H1 (cell line): ENCODE results near the gene NTRK2. TPM values are rescaled to one million over a fixed set of nuclear protein-coding genes. Genes with fewer than 3 reads are reported as not detected.

Experiments
- BACH1 ChIP-seq: IDR thresholded peaks from 2 replicates; pipeline ENCODE4 v1.6.1; 2012; ENCODE audit warnings: low read length, improper control_type of control experiment
- BRCA1 ChIP-seq: IDR thresholded peaks from 2 replicates; pipeline ENCODE4 v1.6.1; 2012; ENCODE audit warnings: low read depth, low read length, improper control_type of control experiment
- CBX8 ChIP-seq: fragments of 300-800, 300-1000 bp; sonication (generic); IDR thresholded peaks from 2 replicates; pipeline ENCODE4 v1.7.1; 2016; ENCODE audit warnings: low read depth, low read length, borderline replicate concordance
- E2F6 ChIP-seq: IDR thresholded peaks from 2 replicates; pipeline ENCODE4 v1.6.1; 2012; ENCODE audit warnings: inconsistent platforms
- EZH2 ChIP-seq: fragments of 200-600 bp; sonication (generic); IDR thresholded peaks from 2 replicates; pipeline ENCODE4 v1.7.1; 2012; ENCODE audit warnings: low read depth, mild to moderate bottlenecking, moderate library complexity, low read length, inconsistent platforms; ENCODE audit not compliant: severe bottlenecking
- polyA plus RNA-seq, 7 experiments: library from polyadenylated mRNA; depleted of rRNA in 3 of 7; stranded (reverse) in 5 of 7; unstranded in 2 of 7; fragments of >200 nt in 5 of 7; fragments of 200-250 nt in 2 of 7; gene quantifications; 1 replicate in 5 of 7; 2 replicates in 1 of 7; 4 replicates in 1 of 7; pipeline versions ENCODE4 v1.2.1 to v1.2.3, GENCODE V29; 2011 to 2013; ENCODE audit warnings: missing spikeins in 2 of 7, mixed read lengths in 2 of 7
- total RNA-seq: library from RNA; stranded (reverse); fragmentation: NEBNext Ultra II Directional; extraction: Animal tissue kit (Norgen Biotek cat#: 25700); gene quantifications from 2 replicates; pipeline ENCODE4 v1.2.1, GENCODE V29; 2021

NTRK2 gene
- total and polyA plus RNA-seq, 2 of the 8 experiments (the other 6 are each of a cell fraction or from before 2014, with no cell fraction given): 0.03 to 0.04 TPM

- TF ChIP-seq BRCA1 (no peak), CBX8 (no peak), E2F6 (no peak), EZH2 (no peak), BACH1 (no peak)
These were observed 173.8 kb downstream of the NTRK2 start (continued) for GRCh38 chr9:84843175-84843824.
